B cell (primary cell): ENCODE measurements around the gene MT1M. TPM values are rescaled to one million over a fixed set of nuclear protein-coding genes. Genes with fewer than 3 reads are reported as not detected.
"Not testable (repeated sequence)": the region's sequence is repeated elsewhere in the genome, so short reads cannot be mapped to it uniquely, and the experiment has no call there.

Source experiments
- ATAC-seq: fragments of 200-7000 bp; cut with Tn5 transposase; one replicate; pipeline ENCODE4 v1.10.0; 2021; ENCODE audit warnings: low read depth, mild to moderate bottlenecking, moderate number of reproducible peaks, moderate library complexity
- CTCF ChIA-PET: fragments of 350-600 bp; sonication (Branson Sonifier 250); formaldehyde crosslinking; loops from one replicate; lab custom pipeline; 2021; ENCODE audit warnings: antibody characterized with exemption, inconsistent platforms; lab: Charles Lee
- POLR2A ChIA-PET: fragments of 350-600 bp; sonication (Branson Sonifier 250); formaldehyde crosslinking; loops from one replicate; lab custom pipeline; 2021; ENCODE audit warnings: antibody characterized with exemption; lab: Charles Lee
- DNase-seq: peaks from one replicate; pipeline ENCODE4 v3.0.0; 2013
- H2AFZ ChIP-seq: 2 replicates; pipeline ENCODE4 v1.6.1; 2012; ENCODE audit warnings: mild to moderate bottlenecking, low read depth, low read length; ENCODE audit not compliant: insufficient read depth, poor library complexity, severe bottlenecking
- H3K27ac ChIP-seq, 2 donors: 1 replicate in 1 of 2; 2 replicates in 1 of 2; pipeline ENCODE4 v1.5.1; 2012 to 2013; ENCODE audit warnings: low read length in 2 of 2, mild to moderate bottlenecking in 2 of 2, moderate library complexity in 1 of 2
- H3K27me3 ChIP-seq, 4 experiments: fragments of 200-600 bp in 1 of 4; sonication (generic) in 1 of 4; replicated peaks in 1 of 4; 1 replicate in 2 of 4; 2 replicates in 2 of 4; pipeline versions ENCODE4 v1.6.1 to v1.7.0; 2013 to 2016; ENCODE audit warnings: low read length in 3 of 4, mild to moderate bottlenecking in 2 of 4, mixed read lengths in 1 of 4, moderate library complexity in 1 of 4; ENCODE audit not compliant: insufficient read depth in 4 of 4, control insufficient read depth in 3 of 4; ENCODE audit errors: control extremely low read depth in 1 of 4
- H3K36me3 ChIP-seq, 2 experiments: replicated peaks in 1 of 2; 1 replicate in 1 of 2; 2 replicates in 1 of 2; pipeline versions ENCODE4 v1.6.1 to v1.7.1; 2013; ENCODE audit warnings: low read length in 1 of 2; ENCODE audit not compliant: insufficient read depth in 2 of 2, control insufficient read depth in 1 of 2; ENCODE audit errors: control extremely low read depth in 1 of 2, extremely low read depth in 1 of 2
- H3K4me1 ChIP-seq, 2 donors: fragments of 200-600 bp in 1 of 2; sonication (generic) in 1 of 2; 1 replicate in 1 of 2; 2 replicates in 1 of 2; pipeline versions ENCODE4 v1.5.1 to v1.6.1; 2013 to 2017; ENCODE audit warnings: low read length in 2 of 2; ENCODE audit not compliant: control insufficient read depth in 2 of 2, insufficient read depth in 2 of 2
- H3K4me2 ChIP-seq: replicated peaks from 2 replicates; pipeline ENCODE3; 2012; ENCODE audit warnings: mild to moderate bottlenecking, low read depth, low read length; ENCODE audit not compliant: poor library complexity, severe bottlenecking
- H3K4me3 ChIP-seq, 5 experiments: fragments of 200-600 bp in 1 of 5; sonication (generic) in 1 of 5; 1 replicate in 3 of 5; 2 replicates in 2 of 5; pipeline versions ENCODE4 v1.5.1 to v1.7.0; 2011 to 2016; ENCODE audit warnings: low read length in 4 of 5, mild to moderate bottlenecking in 4 of 5, low read depth in 2 of 5, control low read depth in 1 of 5, moderate library complexity in 1 of 5; ENCODE audit not compliant: insufficient read depth in 1 of 5; ENCODE audit errors: control extremely low read depth in 1 of 5, extremely low read depth in 1 of 5
- H3K79me2 ChIP-seq: fragments of 200-600 bp; sonication (generic); one replicate; pipeline ENCODE4 v1.6.0; 2016; ENCODE audit warnings: low read length; ENCODE audit not compliant: control insufficient read depth, insufficient read depth
- H3K9ac ChIP-seq: fragments of 200-600 bp; sonication (generic); 2 replicates; pipeline ENCODE4 v1.6.1; 2017; ENCODE audit warnings: mild to moderate bottlenecking, low read length, moderate library complexity
- H3K9me3 ChIP-seq, 3 donors: one replicate each; pipeline versions ENCODE4 v1.6.1 to v1.7.1; 2013; ENCODE audit warnings: low read length in 2 of 3; ENCODE audit not compliant: control insufficient read depth in 2 of 3, insufficient read depth in 1 of 3; ENCODE audit errors: control extremely low read depth in 1 of 3
- H4K20me1 ChIP-seq: 2 replicates; pipeline ENCODE4 v1.6.0; 2012; ENCODE audit warnings: mild to moderate bottlenecking, low read length; ENCODE audit not compliant: insufficient read depth, control insufficient read depth, poor library complexity, severe bottlenecking
- H3K27ac Mint-ChIP-seq: one replicate; pipeline ENCODE4 v1.8.0; 2021; ENCODE audit warnings: mixed read lengths
- H3K27me3 Mint-ChIP-seq: one replicate; pipeline ENCODE4 v1.8.0; 2021; ENCODE audit warnings: mixed read lengths
- H3K4me1 Mint-ChIP-seq: one replicate; pipeline ENCODE4 v1.8.0; 2021; ENCODE audit warnings: mixed read lengths
- H3K4me3 Mint-ChIP-seq: one replicate; pipeline ENCODE4 v1.8.0; 2021; ENCODE audit warnings: mixed read lengths
- H3K9me3 Mint-ChIP-seq: one replicate; pipeline ENCODE4 v1.8.0; 2022; ENCODE audit warnings: mixed read lengths; ENCODE audit not compliant: insufficient read depth
- EZH2 ChIP-seq: IDR thresholded peaks from 2 replicates; pipeline ENCODE4 v1.6.1; 2012; ENCODE audit warnings: borderline replicate concordance, low read depth, mild to moderate bottlenecking, moderate library complexity, low read length; ENCODE audit not compliant: insufficient read depth, poor library complexity, severe bottlenecking
- WGBS: methylation state at CpG from one replicate; pipeline ENCODE4 v1.1.5; 2013; ENCODE audit warnings: missing lambda C conversion rate; ENCODE audit not compliant: insufficient coverage; 5-methylcytosine and 5-hydroxymethylcytosine counted together
- intact Hi-C: fragments of 100-400 bp; cut with micrococcal nuclease; formaldehyde crosslinking; loops from one replicate; pipeline ENCODE4 v1.10.0; 2022
- polyA plus RNA-seq: library from polyadenylated mRNA; depleted of rRNA; stranded (reverse); fragments of >200 nt; gene quantifications from 2 replicates; pipeline ENCODE4 v1.2.3, GENCODE V29; 2012
- total RNA-seq, 2 donors: library from RNA; stranded (reverse); fragments of 120-200 nt in 1 of 2; gene quantifications; 1 replicate in 1 of 2; 2 replicates in 1 of 2; pipeline versions ENCODE4 v1.2.3 to v1.2.4, GENCODE V29; 2013 to 2022
- TF ChIP-seq, protein P1 (sequence below): fragments of 200-600 bp; IDR thresholded peaks from one replicate; pipeline ENCODE4 v1.8.0; 2022; ENCODE audit warnings: antibody characterized with exemption, mild to moderate bottlenecking

MT1M gene
- total and polyA plus RNA-seq, 2 donors (not counting 1 experiment from before 2014, with no cell fraction given): not detected

- no peak overlapping the region for H3K27ac Mint-ChIP-seq
Observed at GRCh38 chr16:56620339-56620897, 12.0 kb upstream of the MT1M start.

GRCh38 chr16:56621665-56622445 is 10.6 kb upstream of the MT1M start:
- H3K9ac ChIP-seq, H2AFZ ChIP-seq, POLR2A ChIA-PET, H4K20me1 ChIP-seq, DNase-seq, CTCF ChIA-PET, H3K27ac ChIP-seq, ATAC-seq, H3K36me3 ChIP-seq, H3K4me2 ChIP-seq, H3K4me3 ChIP-seq, H3K79me2 ChIP-seq, intact Hi-C loops, H3K27ac Mint-ChIP-seq, H3K9me3 Mint-ChIP-seq, H3K9me3 ChIP-seq, H3K4me3 Mint-ChIP-seq: not testable (repeated sequence)
- Mint-ChIP-seq H3K27me3 (peaks cover 55% of the 10 kb centered on the region), H3K4me1 (peaks cover 20% of the 10 kb centered on the region)
- Histone ChIP-seq H3K4me1 (peaks cover 22 to 23% of the 10 kb centered on the region in 2 donors), H3K27me3 (peaks cover 0 to 47% (median 31%) of the 10 kb centered on the region in 4 experiments)
- 79% methylated on average over 4 of the region's 4 CpGs for WGBS

More at GRCh38 chr16:56620339-56620897, 12.0 kb upstream of the MT1M start:
- CTCF ChIA-PET: no interaction called here
- H3K4me3 ChIP-seq: no peak overlapping the region
- no peak overlapping the region for H2AFZ ChIP-seq
- no peak overlapping the region for H3K4me2 ChIP-seq
- no peaks in the 10 kb centered on the region for H3K36me3 ChIP-seq
- ATAC-seq (no peak), DNase-seq (no peak)
- H3K9ac ChIP-seq: no peak overlapping the region
- POLR2A ChIA-PET: no interaction called here
- Mint-ChIP-seq H3K9me3 (no peaks in the 10 kb centered on the region), H3K4me3 (no peak overlapping the region), H3K4me1 (peaks cover 18% of the 10 kb centered on the region), H3K27me3 (peaks cover 51% of the 10 kb centered on the region)
- H4K20me1 ChIP-seq: no peaks in the 10 kb centered on the region
- TF ChIP-seq, protein P1, sequence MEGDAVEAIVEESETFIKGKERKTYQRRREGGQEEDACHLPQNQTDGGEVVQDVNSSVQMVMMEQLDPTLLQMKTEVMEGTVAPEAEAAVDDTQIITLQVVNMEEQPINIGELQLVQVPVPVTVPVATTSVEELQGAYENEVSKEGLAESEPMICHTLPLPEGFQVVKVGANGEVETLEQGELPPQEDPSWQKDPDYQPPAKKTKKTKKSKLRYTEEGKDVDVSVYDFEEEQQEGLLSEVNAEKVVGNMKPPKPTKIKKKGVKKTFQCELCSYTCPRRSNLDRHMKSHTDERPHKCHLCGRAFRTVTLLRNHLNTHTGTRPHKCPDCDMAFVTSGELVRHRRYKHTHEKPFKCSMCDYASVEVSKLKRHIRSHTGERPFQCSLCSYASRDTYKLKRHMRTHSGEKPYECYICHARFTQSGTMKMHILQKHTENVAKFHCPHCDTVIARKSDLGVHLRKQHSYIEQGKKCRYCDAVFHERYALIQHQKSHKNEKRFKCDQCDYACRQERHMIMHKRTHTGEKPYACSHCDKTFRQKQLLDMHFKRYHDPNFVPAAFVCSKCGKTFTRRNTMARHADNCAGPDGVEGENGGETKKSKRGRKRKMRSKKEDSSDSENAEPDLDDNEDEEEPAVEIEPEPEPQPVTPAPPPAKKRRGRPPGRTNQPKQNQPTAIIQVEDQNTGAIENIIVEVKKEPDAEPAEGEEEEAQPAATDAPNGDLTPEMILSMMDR: no peak
- no peak for TF ChIP-seq EZH2
- no peak overlapping the region for H3K27ac ChIP-seq
- H3K79me2 ChIP-seq: no peaks in the 10 kb centered on the region
- H3K4me1 ChIP-seq: peaks cover 17% of the 10 kb centered on the region in 2 donors
- H3K9me3 ChIP-seq: no peaks in the 10 kb centered on the region
- 93% methylated on average over 3 of the region's 8 CpGs for WGBS
- H3K27me3 ChIP-seq: peaks cover 0 to 43% (median 24%) of the 10 kb centered on the region in 4 experiments
- intact Hi-C loops: no loop called here

DNA sequence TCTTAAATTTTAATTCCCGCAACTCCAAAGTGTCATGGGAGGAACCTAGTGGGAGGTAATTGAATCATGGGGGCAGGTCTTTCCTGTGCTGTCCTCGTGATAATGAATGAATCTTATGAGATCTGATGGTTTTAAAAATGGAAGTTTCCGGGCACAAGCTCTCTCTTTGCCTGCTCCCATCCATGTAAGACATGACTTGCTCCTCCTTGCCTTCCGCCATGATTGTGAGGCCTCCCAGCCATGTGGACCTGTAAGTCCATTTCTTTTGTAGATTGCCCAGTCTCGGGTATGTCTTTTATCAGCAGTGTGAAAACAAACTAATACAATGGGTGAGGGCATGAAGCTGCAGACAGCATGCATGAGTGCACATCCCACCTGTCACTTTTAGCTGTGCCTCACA is 9.3 kb upstream of the MT1M start:
- intact Hi-C loops, POLR2A ChIA-PET: not testable (repeated sequence)

More for the DNA sequence above, 9.3 kb upstream of the MT1M start:
- H3K9me3 ChIP-seq, H2AFZ ChIP-seq, ATAC-seq, H3K36me3 ChIP-seq, H3K27ac ChIP-seq, H3K9ac ChIP-seq, H3K4me3 Mint-ChIP-seq, H4K20me1 ChIP-seq, H3K4me2 ChIP-seq, DNase-seq, H3K4me3 ChIP-seq, H3K79me2 ChIP-seq, H3K27ac Mint-ChIP-seq, H3K9me3 Mint-ChIP-seq: not testable (repeated sequence)
- H3K27me3 ChIP-seq: peaks cover 0 to 39% (median 24%) of the 10 kb centered on the region in 4 experiments
- H3K4me1 ChIP-seq: peaks cover 14% of the 10 kb centered on the region in 2 donors
- Mint-ChIP-seq H3K4me1 (peaks cover 13% of the 10 kb centered on the region), H3K27me3 (peaks cover 48% of the 10 kb centered on the region)
- CTCF ChIA-PET: interaction anchor here (0.9 to 1.7 kb wide), 4 partner anchors 11 to 22 kb away, joined by 3 to 5 read pairs (median 4); partner anchors contain the start of gene MT1A
- 91% methylated on average over 5 of the region's 5 CpGs for WGBS
